Fibroblast of the conjunctiva (primary cell): Measurements from ENCODE around the gene BEST1.

Source experiments
- DNase-seq: peaks from one replicate; pipeline ENCODE4 v3.0.0-alpha.2; 2010; ENCODE audit warnings: low read depth

Gene BEST1

DNA sequence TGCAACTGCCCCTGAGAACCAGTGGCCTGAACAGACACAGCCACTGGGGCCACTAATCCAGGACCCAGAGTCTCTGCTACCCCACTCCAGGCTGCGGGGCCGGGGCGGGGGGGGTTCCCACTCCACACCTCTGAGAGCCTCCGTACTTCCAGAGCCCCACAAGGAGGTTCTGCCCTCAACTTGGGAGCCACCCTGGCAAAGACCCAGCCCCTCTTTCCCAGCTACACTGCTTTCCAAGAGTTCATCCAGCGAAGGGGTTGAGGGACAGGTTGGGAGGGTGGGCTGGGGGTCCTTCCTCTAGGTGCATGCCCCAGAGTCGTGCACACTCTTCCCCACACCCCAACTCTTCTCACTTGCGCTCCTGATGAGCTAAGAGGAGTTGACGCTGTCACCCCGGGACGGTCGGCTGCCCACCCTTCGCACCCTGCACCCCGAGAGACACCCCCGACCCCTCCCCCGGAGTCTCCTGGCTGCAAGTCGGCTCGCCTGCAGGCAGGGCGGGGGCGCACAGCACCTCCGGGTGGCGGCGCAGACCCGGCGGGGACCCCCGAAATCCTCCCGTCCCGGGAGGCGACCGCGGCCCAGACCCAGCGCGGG, 33.3 kb upstream of the BEST1 start:
- no peak for DNase-seq

DNA sequence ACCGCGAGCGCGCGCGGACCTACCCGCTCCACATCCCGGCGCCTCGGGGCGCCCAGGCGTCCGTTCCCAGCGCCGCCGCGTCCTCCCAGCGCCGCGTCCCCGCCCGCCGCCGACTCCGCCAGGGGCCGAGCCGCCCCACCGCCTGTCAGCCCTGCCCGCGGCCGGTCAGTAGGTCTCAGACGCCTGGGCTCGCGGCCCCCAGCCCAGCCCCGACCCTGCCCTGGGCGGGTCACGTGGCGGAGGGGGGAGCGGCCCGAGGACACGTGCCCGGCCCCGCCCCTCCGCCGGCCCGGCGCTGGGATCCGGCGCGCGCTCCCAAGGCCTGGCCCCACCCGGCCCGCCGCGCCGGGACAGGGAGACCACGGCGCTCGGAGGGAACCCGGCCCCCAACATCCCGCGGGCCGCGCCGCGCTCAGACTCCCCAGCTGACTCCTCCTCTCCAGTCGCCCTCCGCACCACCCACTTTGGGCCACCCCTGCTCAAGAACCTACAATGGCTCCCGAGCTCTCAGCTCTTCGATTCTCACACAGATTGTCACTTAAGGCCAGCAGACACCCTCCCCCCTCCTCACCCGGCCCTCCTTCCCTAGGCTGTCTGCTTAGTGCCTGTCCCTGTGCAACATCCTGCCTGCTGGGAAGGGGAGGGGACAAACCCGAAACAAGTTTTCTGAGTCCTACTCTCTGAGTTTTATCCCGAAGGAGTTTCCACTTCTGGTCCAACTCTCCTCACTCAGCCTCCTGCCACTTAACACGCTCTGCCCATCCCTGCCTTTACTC, 32.6 kb upstream of the BEST1 start, which contains the start of gene RAB3IL1:
RAB3IL1 (minus strand) TSS at position 233 of the 776 bp plus-strand sequence; CDS start at position 34, 199 bp downstream.
- DNase-seq = no peak

DNA sequence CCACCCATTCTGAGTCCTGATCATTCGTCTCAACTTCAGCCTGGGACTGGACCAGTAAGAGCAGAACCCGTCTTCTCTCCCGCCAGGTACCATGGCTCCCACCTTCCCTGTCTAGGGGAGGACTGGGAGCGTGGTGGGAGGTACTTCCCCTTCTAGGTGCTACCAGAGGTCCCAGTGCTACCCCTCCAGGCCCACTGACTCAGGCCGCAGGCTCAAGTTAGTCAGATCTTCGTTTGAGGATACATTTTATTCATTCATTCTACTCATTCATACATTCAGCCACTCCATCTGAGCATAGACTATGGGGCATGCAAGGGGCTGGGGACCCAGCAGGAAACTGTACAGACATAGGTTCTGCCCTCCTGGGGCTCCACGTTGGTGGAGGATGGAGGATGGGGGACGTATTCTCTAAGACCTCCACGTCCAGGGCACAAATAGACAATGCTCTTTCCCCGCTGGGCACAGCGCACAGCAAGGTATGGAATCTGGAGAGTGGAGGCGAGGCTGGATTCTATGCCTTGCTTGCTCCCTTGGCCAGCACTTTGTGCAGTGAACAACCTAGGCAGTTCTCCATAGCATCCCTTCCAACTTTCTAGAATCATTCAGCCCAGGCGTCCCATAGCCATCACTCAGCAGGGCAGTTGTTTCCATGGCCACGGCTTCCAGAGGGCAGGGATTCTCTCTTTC, 31.8 kb upstream of the BEST1 start:
- no peak for DNase-seq

DNA sequence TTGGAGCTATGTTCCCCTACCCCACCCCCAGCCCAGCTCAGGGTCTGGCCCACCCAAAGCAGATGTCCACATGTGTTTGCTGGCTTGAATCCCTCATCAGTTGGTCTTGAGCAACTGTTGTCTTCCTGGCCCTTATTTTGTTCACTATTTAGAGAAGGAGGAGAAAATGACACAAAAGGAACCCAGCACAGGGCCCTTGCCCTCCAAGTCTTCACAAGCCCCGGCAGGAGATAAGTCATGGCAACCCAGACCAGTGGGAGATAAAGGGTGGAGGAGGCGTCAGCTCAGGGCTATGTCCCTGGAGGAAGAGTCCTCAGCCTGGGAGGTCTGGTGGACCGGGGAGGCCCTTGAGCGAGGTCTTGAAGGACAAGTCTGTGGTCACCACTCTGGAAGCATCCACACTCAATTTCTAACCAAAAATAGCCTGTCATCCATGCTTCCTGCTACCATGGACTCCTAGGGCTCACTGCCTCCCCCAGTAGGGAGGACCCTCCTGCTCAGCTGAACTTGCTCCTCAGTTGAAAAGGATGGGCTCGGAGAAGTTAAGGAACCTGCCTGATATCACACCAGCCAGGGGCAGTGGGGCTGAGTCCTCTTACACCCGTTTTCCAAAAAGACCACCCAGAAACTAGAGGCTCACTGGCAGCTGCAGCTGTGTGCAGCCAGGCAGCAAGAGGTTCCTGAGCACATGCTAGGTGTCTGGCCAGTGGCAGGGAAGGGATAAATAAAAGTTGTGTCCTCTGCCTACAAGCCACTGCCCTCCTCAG, 31.0 kb upstream of the BEST1 start:
- no peak for DNase-seq

DNA sequence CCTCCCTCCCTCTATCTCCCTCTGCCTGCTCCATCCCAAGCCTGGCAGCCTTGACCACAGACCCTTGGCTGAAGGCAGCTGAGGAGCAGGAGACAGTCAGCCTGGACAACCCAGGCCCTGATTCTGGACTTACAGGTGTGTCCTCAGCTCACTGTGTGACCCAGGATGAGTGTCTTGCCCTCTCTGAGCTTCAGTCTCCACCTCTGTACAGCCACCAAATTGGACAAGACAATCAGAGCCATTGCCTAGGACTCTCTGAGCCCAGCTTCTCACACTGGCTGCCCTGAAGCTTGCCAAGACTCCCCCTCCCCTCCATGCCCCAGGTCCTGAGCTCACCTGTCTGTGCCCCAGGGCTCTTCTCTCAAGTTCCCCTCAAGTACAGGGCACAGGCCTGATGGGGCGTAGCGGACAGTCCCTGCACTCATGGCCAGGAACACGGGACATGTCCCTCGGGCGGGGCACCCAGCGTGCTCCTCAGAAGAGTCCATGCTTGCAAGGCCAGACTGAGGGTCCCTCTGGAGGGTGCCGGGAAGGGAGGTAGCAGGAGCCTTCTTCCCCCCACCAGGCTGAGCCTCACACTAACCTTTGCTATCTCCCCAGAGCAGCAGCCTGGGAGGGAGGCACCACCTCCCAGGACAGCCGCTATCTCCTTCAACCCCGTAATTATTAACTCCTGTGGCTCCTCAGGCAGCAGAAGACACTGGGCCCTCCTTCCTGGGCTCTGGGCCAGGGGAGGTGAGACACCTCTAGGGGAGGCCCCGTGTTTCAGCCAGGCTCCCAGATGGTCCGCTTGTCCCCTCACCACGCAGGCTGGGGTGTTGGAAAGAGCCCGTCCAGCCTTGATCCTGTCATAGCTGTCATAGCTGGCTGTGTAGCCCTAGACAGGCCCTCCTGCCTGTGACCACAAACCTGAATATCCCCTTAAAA, 30.2 kb upstream of the BEST1 start:
- no peak for DNase-seq

DNA sequence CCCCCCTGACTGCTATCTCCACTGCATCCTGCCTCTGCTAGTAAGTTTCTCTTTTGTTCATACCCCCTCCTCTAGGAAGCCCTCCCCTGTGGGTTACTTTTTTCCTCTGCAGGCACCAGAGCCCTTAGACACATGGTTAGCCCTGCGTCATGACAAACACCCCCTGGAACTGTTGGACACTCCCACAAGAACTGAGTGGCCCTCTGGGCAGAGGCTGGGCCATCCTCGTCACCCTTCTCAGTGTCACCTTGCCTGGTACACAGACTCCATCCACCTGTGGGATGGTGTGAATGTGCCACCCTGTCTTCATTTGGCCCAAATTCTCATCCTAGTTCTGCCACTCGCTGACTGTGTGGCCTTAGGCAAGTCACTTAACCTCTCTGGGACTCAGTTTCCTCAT, 28.7 kb upstream of the BEST1 start:
- DNase-seq = no peak

DNA sequence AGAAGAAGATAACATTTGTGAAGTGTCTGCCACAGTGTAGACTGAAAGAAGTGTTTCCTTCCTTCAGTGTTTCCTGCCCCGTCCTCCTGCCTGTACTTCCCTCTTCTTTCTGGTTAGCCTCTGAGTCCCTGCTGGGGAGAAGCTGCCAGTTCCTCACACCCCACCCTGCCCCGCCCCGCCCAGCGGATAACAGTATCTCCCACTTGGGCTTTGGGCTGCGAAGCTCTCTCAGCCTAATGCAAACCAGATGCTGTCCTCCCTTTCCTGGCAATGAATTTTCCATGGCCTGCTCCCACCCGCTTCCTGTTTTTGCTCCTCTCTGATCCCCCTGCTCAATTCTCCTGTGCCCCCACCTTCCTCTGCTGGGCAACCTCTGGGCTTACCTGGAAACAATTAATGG, 27.6 kb upstream of the BEST1 start:
- peak; percentile 89 for DNase-seq

DNA sequence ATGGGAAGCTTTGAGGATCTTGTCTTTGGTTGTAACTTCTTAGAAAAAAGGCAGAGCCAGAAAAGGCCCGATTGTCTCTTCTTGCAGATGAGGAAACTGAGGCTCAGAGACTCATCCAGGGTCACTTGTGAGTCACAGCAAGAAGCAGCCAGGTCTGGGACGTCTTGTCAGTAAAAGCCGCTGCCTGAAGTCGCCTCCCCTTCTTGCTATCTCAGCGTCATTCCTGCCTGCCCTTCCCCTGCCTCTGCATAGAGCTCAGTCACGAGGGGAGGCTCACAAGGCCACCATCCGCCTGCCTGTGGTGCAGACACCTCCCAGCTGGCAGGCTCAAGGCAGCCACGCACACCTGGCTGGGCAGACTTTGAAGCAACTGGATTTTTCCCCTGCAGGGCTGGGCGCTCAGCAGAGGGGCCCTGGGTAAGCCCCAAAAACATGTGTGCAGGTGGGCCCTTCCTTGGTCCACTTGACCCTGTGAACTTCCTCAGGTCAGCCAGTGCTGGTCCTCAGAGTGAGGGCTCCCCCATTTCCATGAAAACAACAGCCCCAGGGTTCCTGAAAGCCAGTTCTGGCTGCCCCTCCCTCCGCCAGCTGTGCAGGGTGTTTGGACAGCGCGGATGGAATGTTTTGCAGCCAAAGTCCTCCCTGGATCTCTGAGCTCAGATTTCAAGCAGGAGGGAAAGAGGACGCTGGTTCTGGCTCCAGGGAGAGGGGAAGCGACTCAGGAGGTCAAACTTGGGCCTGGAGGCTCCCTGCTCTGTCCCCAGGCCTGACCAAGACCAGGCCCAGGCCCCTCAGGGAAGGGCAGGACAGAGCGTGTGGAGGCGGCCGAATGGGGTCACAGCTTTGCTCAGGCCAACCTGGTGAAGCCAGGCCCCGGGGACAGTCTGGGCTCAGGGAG, 26.7 kb upstream of the BEST1 start:
- peak; percentile 46 for DNase-seq

DNA sequence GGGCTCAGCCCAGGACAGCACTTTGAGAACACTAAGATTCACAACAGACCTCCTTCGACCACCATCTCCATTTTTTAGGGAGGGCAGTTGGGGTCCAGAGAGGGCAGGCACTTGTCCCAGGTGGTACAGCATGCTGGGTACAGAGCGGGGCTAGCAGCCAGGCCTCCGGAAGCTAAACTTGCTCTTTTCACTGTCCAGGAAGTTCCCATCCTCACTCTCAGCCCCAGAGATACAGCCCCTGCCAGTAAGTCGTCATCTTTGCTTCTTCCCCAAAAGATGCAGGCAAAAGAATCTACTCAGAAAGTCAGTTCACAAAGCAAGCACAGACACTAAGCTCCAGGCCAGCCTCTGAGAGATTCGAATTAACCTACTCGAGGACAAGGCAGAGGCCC, 26.1 kb upstream of the BEST1 start:
- DNase-seq = no peak

DNA sequence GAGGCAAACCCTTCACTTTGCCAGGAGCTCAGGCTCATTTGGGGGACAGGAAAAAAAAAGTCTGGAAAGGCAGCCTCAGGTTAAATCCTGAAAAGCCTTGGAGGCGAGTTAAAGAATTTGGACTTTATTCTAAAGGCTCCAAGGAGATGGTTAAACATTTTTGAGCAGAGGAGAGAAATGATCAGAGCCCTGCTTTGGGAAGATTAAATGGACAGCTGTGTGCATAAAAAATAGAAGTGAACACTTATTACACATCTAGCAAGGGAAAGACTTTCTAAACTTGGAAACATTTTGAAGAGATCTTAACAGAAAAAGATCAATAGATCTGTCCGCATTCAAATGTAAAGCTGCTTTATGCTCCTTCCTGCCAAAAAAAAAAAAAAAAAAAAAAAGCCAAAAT, 24.4 kb upstream of the BEST1 start:
- DNase-seq = no peak

DNA sequence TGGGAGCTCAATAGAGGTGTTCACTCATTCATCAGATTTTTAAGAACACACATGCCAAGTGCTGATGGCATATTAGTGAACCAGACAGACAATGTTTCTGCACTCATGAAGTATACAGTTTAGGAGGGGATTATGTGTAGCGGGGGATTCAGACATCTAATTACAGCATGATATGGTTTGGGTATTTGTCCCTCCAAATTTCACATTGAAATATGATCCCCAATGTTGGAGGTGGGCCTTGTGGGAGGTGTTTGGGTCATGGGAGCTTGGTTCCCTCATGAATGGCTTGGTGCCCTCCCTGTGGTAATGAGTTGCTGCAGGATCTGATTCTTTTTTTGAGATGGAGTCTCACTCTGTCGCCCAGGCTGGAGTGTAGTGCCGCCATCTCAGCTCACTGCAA, 23.9 kb upstream of the BEST1 start:
- no peak for DNase-seq

DNA sequence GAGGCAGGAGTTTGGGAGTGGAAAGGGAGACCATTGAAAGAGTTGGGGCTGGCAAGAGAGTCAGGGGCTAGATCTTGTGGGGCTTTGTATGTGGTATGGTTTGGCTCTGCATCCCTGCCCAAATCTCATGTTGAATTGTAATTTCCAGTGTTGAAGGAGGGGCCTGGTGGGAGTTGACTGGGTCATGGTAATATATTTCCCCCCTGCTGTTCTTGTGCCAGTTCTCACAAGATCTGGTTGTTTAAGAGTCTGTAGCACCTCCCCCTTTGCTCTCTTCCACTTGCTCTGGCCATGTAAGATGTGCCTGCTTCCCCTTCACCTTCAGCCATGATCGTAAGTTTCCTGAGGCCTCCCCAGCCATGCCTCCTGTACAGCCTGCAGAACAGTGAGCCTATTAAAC, 22.6 kb upstream of the BEST1 start:
- no peak for DNase-seq

DNA sequence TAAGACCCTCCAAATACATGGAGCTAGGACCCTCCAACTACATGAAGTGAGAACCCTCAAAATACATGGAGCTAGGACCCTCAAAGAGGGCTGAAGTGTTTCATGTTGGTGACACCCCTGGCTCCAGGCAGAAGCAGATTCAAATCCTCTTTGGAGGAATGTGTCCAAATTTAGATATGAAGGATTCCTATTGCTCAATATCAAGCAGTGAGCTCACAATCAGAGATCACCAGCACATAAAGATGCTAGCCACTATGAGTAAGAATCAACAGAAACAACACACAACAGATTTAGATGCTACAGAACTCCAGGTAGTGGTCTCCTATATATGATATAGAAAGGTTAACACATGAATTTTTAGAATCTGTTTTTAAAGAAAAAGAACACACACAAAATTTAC, 21.5 kb upstream of the BEST1 start:
- no peak for DNase-seq

DNA sequence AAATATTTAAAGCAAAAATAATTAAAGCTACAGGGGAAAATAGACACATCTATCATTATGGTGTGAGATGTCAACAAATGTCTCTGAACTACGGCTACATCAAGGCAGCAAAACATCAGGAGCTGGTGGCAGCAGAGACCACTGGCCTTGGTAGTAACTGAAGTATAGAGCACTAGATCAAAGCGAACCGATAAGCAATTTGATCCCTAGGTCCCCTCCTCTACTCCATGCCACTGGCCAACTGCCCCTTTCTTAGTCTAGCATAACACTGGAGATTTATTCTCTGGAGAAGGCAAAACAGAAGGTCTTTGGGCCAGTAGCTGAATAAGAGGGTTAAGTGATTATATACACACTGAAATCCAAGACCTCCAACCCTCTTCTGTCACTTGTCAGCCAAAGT, 19.2 kb upstream of the BEST1 start:
- DNase-seq = no peak

DNA sequence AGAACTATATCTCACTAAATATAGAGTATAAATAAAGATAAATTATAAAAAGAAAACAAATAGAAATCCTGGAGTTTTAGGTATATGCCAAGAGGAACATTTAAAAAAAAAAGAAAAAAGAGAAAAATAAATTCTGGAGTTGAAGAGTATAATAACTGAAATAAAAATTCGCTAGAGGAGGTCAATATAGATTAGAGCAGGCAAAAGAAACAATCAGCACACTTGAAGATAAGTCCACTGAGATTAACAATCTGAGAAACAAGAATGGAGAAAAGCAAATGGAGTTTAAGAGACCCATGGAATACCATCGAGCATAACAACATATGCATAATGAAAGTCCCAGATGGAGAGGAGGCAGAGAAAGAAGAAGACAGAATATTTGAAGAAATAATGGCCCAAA, 14.3 kb upstream of the BEST1 start:
- DNase-seq = no peak

DNA sequence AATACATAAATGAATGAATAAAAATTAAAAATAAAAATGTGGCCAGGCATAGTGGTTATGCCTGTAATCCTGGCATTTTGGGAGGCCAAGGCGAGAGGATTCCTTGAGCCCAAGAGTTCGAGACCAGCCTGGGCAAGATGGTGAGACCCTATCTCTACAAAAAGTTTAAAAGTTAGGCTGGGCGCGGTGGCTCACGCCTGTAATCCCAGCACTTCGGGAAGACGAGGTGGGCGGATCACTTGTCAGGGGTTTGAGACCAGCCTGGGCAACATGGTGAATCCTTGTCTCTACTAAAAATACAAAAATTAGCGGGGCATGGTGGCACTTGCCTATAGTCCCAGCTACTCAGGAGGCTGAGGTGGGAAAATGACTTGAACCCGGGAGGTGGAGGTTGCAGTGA, 9.7 kb upstream of the BEST1 start:
- no peak for DNase-seq

DNA sequence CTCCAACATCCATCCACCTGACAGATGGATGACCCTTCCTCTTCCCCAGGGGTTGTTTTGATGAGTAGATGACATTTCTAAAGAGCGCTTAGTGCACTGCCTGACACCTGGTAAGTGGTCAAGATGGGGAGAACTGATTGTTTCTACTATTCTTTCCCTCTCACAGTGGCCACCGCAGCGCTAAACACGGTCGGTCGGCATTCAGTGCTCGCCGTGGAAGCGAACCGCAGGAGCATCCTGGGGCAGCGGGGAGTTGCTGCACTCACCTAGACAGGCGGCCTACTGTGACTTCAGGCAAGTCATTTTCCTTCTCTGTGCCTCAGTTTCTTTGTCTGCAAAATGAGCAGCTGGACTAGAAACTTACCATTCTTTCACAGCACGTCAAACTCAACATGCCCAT, 5.0 kb upstream of the BEST1 start:
- DNase-seq = no peak

DNA sequence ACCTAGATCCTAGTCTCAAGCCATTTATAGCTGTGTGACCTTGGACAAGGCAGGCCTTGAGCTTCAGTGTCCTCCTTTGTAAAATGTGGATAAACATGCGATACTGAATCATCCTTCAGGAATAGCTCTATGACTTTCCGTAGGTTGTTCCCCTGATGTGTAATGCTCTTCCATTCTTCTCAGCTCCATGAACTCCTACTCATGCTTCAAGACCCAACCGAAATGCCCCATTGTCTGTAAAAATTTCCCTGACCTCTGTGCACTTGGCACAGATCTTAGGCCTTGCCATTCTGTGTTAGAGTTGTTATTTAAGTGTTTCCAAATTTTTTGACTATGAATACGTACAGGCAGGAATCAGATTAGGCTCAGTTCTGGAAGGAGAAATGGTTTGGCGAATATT, 3.3 kb upstream of the BEST1 start:
- DNase-seq = no peak

DNA sequence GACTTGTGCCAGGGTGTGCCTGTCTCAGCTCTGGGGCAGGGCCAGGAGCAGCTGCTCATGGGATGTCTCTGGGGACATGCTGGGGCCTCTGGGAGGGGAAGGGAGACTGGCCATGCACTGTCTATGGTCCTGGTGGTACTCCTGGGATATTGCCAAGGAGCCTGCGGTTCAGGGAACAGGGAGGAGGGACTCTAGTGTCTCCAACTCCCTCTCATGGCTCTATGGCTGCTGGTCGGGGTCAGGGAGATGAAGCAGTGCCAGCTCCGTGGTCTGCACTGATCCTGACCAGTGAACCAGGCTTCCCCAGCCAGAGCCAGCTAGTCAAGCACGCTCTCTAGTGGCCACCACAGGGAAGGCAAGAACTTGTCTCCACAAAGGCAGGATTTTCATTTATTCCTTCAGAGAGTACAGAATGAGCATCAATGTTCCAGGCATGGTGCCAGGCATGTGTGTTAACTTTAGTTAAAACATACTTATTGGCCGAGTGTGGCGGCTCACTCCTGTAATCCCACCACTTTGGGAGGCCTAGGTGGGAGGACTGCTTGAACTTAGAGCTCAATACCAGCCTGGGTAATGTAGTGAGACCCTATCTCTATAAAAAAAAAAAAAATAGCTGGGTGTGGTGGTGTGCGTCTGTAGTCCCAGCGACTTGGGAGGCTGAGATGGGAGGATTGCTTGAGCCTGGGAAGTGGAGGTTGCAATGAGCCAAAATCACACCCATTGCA, 2.5 kb upstream of the BEST1 start:
- peak; percentile 95 for DNase-seq

DNA sequence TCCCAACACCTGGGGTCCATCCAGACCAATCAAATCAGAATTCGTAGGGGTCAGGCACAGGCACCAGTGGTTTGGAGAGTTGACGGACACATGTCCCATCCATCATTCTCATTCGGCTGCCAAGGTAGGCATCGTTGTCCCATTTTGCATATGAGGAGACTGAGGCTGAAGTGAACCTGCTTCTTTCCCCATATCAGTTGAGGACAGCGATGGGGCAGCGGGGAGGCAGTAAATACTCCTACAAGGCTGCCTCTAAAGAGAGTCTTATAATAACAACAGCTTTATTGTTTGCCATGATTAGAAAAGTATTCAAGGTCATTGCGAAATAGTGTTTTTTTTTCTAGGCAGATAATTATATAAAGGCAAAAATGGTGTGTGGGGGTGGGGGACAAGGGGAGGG, 1.6 kb upstream of the BEST1 start:
- DNase-seq = no peak
